GM12891 (cell line): Measurements from ENCODE around the gene LLPH.

Experiments used
- DNase-seq: peaks from one replicate; pipeline ENCODE4 v3.0.0; 2011; ENCODE audit warnings: low spot score; ENCODE audit not compliant: insufficient read length
- FAIRE-seq: peaks from 2 replicates; lab custom pipeline; 2011; peaks lifted over from hg19 to GRCh38; lab: Jason Lieb, UNC
- PAX5 ChIP-seq: IDR thresholded peaks from 2 replicates; pipeline ENCODE4 v1.6.1; 2011; ENCODE audit warnings: low read length, moderate library complexity, mild to moderate bottlenecking; ENCODE audit not compliant: insufficient read depth, severe bottlenecking
- POLR2A ChIP-seq: IDR thresholded peaks from 2 replicates; pipeline ENCODE4 v1.6.1; 2011; ENCODE audit warnings: low read depth, low read length, control low read depth
- POLR2AphosphoS5 ChIP-seq: IDR thresholded peaks from 2 replicates; pipeline ENCODE4 v1.6.1; 2011; ENCODE audit warnings: low read depth, low read length, control low read depth
- POU2F2 ChIP-seq: IDR thresholded peaks from 2 replicates; pipeline ENCODE4 v1.6.1; 2011; ENCODE audit warnings: low read depth, mild to moderate bottlenecking, control low read depth, low read length, moderate library complexity
- SPI1 ChIP-seq: IDR thresholded peaks from 2 replicates; pipeline ENCODE4 v1.6.1; 2011; ENCODE audit warnings: low read depth, low read length, control low read depth
- TAF1 ChIP-seq: IDR thresholded peaks from 2 replicates; pipeline ENCODE4 v1.6.1; 2011; ENCODE audit warnings: low read depth, low read length, control low read depth

The LLPH gene

DNA sequence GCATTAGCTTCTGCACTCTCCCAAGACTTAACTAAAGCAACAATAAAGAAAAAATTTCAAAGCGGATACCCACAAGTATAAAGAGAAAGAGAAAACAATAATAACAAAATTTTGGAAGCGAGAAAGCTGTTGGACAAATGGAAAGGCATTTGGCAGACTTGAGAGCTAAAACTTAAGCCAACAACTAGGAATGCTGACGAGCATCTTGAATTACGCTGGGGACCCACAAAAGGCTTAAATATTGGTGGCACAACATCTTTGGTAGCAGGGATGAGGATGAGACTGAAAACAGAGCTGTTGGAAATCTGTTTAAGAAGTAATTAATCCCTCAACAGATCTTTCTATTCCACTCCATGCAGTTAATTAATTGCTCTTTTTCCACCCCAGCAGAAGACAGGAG is 49.8 kb downstream of the LLPH start:
- DNase-seq (no peak), FAIRE-seq (no peak)
- TF ChIP-seq SPI1, result no peak
- TF ChIP-seq POLR2AphosphoS5, result no peak
- no peak for TF ChIP-seq TAF1
- no peak for TF ChIP-seq POU2F2
- no peak for TF ChIP-seq PAX5
- no peak for TF ChIP-seq POLR2A

DNA sequence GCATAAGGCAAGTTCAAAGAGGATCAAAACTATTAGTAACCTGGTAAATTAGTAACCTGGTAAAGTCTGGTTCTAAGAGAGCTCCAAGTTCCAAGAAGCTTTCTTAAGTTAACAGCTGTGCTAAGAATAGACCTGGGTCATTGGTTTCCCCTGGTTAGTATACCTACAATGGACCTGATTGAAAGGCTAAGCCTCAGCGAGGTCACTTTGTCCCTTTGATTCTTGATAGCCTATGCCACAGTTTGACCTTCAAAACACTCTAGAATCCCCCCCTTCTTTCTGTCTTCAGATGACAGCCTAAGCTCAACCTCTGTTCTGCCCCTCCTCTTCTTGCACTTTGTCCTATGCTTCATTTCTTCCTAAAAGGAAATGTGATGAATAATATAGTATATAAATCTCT is 53.0 kb downstream of the LLPH start:
- DNase-seq (no peak), FAIRE-seq (no peak)
- TF ChIP-seq POLR2A (no peak), PAX5 (no peak), POU2F2 (no peak), SPI1 (no peak), TAF1 (no peak), POLR2AphosphoS5 (no peak)

- DNase-seq (no peak), FAIRE-seq (no peak)
- TF ChIP-seq TAF1 (no peak), SPI1 (no peak), POU2F2 (no peak), POLR2A (no peak), POLR2AphosphoS5 (no peak), PAX5 (no peak)
These were observed 56.0 kb downstream of the LLPH start for GRCh38 chr12:66074561-66074960.

DNA sequence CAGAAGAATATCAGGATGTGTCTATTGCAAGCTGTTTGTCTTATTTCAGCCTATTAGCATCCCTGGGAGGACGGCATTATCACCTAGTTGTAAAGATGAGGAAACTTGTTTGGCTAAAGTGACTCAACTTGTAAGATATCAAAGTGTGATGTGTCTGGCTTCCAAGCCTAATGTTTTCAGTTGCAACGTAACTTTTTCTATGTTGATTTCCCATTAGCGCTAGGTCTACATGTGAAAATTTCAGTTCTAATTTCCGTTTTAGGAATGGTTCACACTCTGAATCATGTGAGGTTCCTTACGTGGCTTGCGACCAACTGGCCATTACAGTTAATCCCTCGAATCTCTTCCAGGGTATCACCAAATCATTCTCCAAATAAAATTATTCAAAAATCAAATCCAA is 58.0 kb downstream of the LLPH start:
- no peak for TF ChIP-seq SPI1
- no peak for TF ChIP-seq POLR2A
- 0 out of 2 replicates have a peak, but pooled peaks have one; percentile 18 for TF ChIP-seq TAF1
- DNase-seq, result no peak
- peak; percentile 96 for FAIRE-seq

GRCh38 chr12:66072135-66072534 is 58.4 kb downstream of the LLPH start:
- FAIRE-seq (peak; percentile 28), DNase-seq (no peak)
- TF ChIP-seq TAF1 (no peak), POLR2AphosphoS5 (no peak), SPI1 (peak; percentile 33; the same call in 1 of the 2 replicates), POU2F2 (no peak), PAX5 (no peak), POLR2A (no peak)

DNA sequence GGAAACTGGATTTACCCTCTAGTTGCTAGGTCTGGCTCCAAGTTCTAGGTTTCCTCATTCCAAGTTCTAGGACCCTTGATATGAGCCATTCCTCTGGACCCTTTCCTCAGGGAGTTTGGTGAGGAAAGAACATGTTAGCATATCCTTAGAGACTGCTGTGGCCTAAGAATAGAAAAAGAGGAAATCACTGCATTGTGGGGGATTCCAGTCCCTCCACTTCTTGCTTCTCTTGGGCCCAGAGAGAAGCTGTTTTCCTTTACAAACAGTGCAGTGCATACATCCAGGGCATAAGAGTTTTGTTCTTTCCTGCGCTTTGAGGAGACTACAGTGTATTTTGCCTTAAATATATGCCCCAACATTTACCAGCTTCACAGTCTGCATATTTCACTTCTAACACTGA is 59.0 kb downstream of the LLPH start:
- FAIRE-seq (no peak), DNase-seq (no peak)
- TF ChIP-seq PAX5 (no peak), SPI1 (peak; percentile 84), TAF1 (0 out of 2 replicates have a peak, but pooled peaks have one; percentile 4)

- TF ChIP-seq SPI1 (no peak), POLR2A (no peak), POU2F2 (no peak), TAF1 (no peak), PAX5 (no peak), POLR2AphosphoS5 (no peak)
- no peak for DNase-seq
- no peak for FAIRE-seq
These were observed 60.0 kb downstream of the LLPH start for GRCh38 chr12:66070378-66071120.

DNA sequence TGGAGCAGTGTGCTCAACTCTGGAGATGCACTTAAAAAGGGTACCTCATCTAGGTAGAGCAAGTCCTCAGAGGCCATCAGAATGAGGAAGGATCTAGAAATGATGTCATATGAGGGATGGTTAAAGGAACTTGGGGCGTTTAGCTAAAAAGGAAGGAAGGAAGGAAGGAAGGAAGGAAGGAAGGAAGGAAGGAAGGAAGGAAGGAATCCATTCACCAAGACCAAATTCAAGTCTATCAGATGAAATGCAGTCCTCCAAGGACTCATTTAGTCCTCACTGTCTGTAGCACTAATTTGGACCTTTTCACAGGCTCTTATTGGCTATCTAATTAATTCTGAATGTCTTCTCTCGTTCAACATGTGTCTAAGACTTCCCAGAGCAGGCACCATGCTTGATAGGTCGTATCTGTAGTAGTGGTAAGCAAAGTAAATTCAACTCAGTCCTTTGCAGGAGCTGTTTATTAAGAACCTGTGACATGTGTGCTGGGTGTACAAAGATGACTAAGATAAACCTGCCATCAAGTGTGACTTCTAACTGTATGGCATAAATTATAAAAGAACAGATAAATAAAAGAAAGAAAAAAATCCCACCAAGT is 63.5 kb downstream of the LLPH start:
- FAIRE-seq (peak; percentile 43), DNase-seq (no peak)
- TF ChIP-seq TAF1 (no peak), POLR2A (no peak), POU2F2 (no peak), PAX5 (no peak), SPI1 (no peak), POLR2AphosphoS5 (no peak)
